ENCODE data around the gene CUX1.

DNA sequence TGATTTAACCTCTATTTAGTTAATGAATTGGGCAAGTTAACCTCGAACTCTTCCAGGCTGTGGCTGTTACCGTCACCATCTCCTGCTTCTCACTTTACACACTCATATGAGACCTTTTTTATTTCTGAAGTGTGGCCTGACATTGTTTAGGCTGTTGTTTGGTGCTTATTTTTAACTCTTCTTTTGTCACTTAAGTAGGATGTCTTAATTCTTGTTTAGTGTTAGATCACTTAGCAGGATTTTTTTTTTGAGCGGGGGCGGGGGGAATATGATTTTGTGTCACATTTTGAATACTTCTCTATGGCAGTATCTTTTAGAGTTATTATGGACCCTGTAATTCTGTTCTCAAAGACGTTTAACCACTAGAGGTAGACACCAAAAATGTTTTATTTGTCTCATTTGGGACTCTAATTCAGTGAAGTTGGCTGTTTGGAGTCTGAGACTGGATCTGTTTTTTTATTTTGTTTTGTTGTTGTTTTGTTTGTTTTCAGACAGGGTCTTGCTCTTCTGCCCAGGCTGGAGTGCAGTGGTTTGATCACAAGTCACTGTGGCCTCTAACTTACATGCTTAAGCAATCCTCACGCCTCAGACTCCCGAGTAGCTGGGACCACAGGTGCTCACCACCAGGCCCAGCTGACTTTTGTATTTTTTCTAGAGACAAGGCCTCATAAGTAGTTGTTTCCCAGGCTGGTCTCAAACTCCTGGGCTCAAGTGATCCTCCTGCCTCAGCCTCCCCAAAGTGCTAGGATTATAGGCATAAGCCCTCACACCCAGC, 73.5 kb downstream of the CUX1 start:
- TF ChIP-seq, protein P1, sequence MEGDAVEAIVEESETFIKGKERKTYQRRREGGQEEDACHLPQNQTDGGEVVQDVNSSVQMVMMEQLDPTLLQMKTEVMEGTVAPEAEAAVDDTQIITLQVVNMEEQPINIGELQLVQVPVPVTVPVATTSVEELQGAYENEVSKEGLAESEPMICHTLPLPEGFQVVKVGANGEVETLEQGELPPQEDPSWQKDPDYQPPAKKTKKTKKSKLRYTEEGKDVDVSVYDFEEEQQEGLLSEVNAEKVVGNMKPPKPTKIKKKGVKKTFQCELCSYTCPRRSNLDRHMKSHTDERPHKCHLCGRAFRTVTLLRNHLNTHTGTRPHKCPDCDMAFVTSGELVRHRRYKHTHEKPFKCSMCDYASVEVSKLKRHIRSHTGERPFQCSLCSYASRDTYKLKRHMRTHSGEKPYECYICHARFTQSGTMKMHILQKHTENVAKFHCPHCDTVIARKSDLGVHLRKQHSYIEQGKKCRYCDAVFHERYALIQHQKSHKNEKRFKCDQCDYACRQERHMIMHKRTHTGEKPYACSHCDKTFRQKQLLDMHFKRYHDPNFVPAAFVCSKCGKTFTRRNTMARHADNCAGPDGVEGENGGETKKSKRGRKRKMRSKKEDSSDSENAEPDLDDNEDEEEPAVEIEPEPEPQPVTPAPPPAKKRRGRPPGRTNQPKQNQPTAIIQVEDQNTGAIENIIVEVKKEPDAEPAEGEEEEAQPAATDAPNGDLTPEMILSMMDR (IDR thresholded peaks at IDR 0.05; ENCODE audit: low read depth, low read length, poor library complexity, severe bottlenecking) = no peak
- TF ChIP-seq EZH2phosphoT487 (IDR thresholded peaks at IDR 0.05; ENCODE audit: borderline replicate concordance, low read length) = no peak
